ENCODE measurements around the gene PRR29.

PRR29 gene

GRCh38 chr17:63988127-63988478, 10.0 kb upstream of the PRR29 start:
- Histone ChIP-seq H3K4me1 (ENCODE audit: control insufficient read depth, insufficient read depth, low read length) (peaks cover 24% of the 10 kb centered on the region), H3K9ac (ENCODE audit: low read length) (no peak overlapping the region), H3K36me3 (ENCODE audit: control insufficient read depth, insufficient read depth, low read length) (no peaks in the 10 kb centered on the region), H3K27ac (ENCODE audit: low read depth, low read length) (no peak overlapping the region), H3K27me3 (ENCODE audit: control insufficient read depth, insufficient read depth, low read length) (peaks cover 18% of the 10 kb centered on the region), H3K9me3 (ENCODE audit: control insufficient read depth, insufficient read depth, low read depth, low read length) (peaks cover under 1% of the 10 kb centered on the region; the same call in 1 of the 2 replicates), H3K4me3 (ENCODE audit: low read depth, low read length) (no peak overlapping the region)

GRCh38 chr17:63988741-63989621, 9.2 kb upstream of the PRR29 start:
- peak overlapping the region; percentile 66 for H3K9ac ChIP-seq (ENCODE audit: low read length)

GRCh38 chr17:63989622-63990345, 8.4 kb upstream of the PRR29 start:
- H3K27me3 ChIP-seq (ENCODE audit: control insufficient read depth, insufficient read depth, low read length) = peaks cover 26% of the 10 kb centered on the region
- no peak overlapping the region for H3K9ac ChIP-seq (ENCODE audit: low read length)
- H3K4me3 ChIP-seq (ENCODE audit: low read depth, low read length) = no peak overlapping the region
- no peaks in the 10 kb centered on the region for H3K9me3 ChIP-seq (ENCODE audit: control insufficient read depth, insufficient read depth, low read depth, low read length)
- no peaks in the 10 kb centered on the region for H3K36me3 ChIP-seq (ENCODE audit: control insufficient read depth, insufficient read depth, low read length)
- peaks cover 24% of the 10 kb centered on the region for H3K4me1 ChIP-seq (ENCODE audit: control insufficient read depth, insufficient read depth, low read length)
- no peak overlapping the region for H3K27ac ChIP-seq (ENCODE audit: low read depth, low read length)

More at GRCh38 chr17:63988741-63989621, 9.2 kb upstream of the PRR29 start:
- Histone ChIP-seq H3K9me3 (ENCODE audit: control insufficient read depth, insufficient read depth, low read depth, low read length) (no peaks in the 10 kb centered on the region), H3K4me3 (ENCODE audit: low read depth, low read length) (peak overlapping the region; percentile 15; the same call in 1 of the 2 replicates), H3K36me3 (ENCODE audit: control insufficient read depth, insufficient read depth, low read length) (no peaks in the 10 kb centered on the region), H3K4me1 (ENCODE audit: control insufficient read depth, insufficient read depth, low read length) (peaks cover 24% of the 10 kb centered on the region), H3K27me3 (ENCODE audit: control insufficient read depth, insufficient read depth, low read length) (peaks cover 24% of the 10 kb centered on the region), H3K27ac (ENCODE audit: low read depth, low read length) (no peak overlapping the region)

GRCh38 chr17:63991611-63992010, 6.5 kb upstream of the PRR29 start:
- H3K27me3 ChIP-seq (ENCODE audit: control insufficient read depth, insufficient read depth, low read length) = peaks cover 39% of the 10 kb centered on the region
- H3K4me3 ChIP-seq (ENCODE audit: low read depth, low read length) = no peak overlapping the region
- H3K27ac ChIP-seq (ENCODE audit: low read depth, low read length) = no peak overlapping the region
- H3K4me1 ChIP-seq (ENCODE audit: control insufficient read depth, insufficient read depth, low read length) = peaks cover 24% of the 10 kb centered on the region
- no peaks in the 10 kb centered on the region for H3K9me3 ChIP-seq (ENCODE audit: control insufficient read depth, insufficient read depth, low read depth, low read length)
- no peak overlapping the region for H3K9ac ChIP-seq (ENCODE audit: low read length)
- H3K36me3 ChIP-seq (ENCODE audit: control insufficient read depth, insufficient read depth, low read length) = no peaks in the 10 kb centered on the region

- Histone ChIP-seq H3K36me3 (ENCODE audit: control insufficient read depth, insufficient read depth, low read length) (no peaks in the 10 kb centered on the region), H3K9me3 (ENCODE audit: control insufficient read depth, insufficient read depth, low read depth, low read length) (no peaks in the 10 kb centered on the region), H3K27ac (ENCODE audit: low read depth, low read length) (no peak overlapping the region), H3K4me1 (ENCODE audit: control insufficient read depth, insufficient read depth, low read length) (peaks cover 22% of the 10 kb centered on the region), H3K9ac (ENCODE audit: low read length) (no peak overlapping the region), H3K4me3 (ENCODE audit: low read depth, low read length) (no peak overlapping the region), H3K27me3 (ENCODE audit: control insufficient read depth, insufficient read depth, low read length) (peaks cover 53% of the 10 kb centered on the region)
Observed at GRCh38 chr17:63993368-63993985, 4.7 kb upstream of the PRR29 start.

GRCh38 chr17:63995626-63996025, 2.5 kb upstream of the PRR29 start:
- Histone ChIP-seq H3K36me3 (ENCODE audit: control insufficient read depth, insufficient read depth, low read length) (no peaks in the 10 kb centered on the region), H3K9ac (ENCODE audit: low read length) (no peak overlapping the region), H3K4me1 (ENCODE audit: control insufficient read depth, insufficient read depth, low read length) (peaks cover 7% of the 10 kb centered on the region), H3K4me3 (ENCODE audit: low read depth, low read length) (no peak overlapping the region), H3K9me3 (ENCODE audit: control insufficient read depth, insufficient read depth, low read depth, low read length) (no peaks in the 10 kb centered on the region), H3K27me3 (ENCODE audit: control insufficient read depth, insufficient read depth, low read length) (peaks cover 65% of the 10 kb centered on the region), H3K27ac (ENCODE audit: low read depth, low read length) (no peak overlapping the region)

GRCh38 chr17:63996430-63997182, 1.5 kb upstream of the PRR29 start:
- Histone ChIP-seq H3K27me3 (ENCODE audit: control insufficient read depth, insufficient read depth, low read length) (peaks cover 60% of the 10 kb centered on the region), H3K4me1 (ENCODE audit: control insufficient read depth, insufficient read depth, low read length) (peaks cover 7% of the 10 kb centered on the region), H3K9ac (ENCODE audit: low read length) (no peak overlapping the region), H3K9me3 (ENCODE audit: control insufficient read depth, insufficient read depth, low read depth, low read length) (no peaks in the 10 kb centered on the region), H3K4me3 (ENCODE audit: low read depth, low read length) (no peak overlapping the region), H3K36me3 (ENCODE audit: control insufficient read depth, insufficient read depth, low read length) (no peaks in the 10 kb centered on the region), H3K27ac (ENCODE audit: low read depth, low read length) (no peak overlapping the region)

- no peak overlapping the region for H3K9ac ChIP-seq (ENCODE audit: low read length)
- H3K9me3 ChIP-seq (ENCODE audit: control insufficient read depth, insufficient read depth, low read depth, low read length) = no peaks in the 10 kb centered on the region
- no peaks in the 10 kb centered on the region for H3K36me3 ChIP-seq (ENCODE audit: control insufficient read depth, insufficient read depth, low read length)
- peaks cover 51% of the 10 kb centered on the region for H3K27me3 ChIP-seq (ENCODE audit: control insufficient read depth, insufficient read depth, low read length)
- H3K4me3 ChIP-seq (ENCODE audit: low read depth, low read length) = peak overlapping the region; percentile 98
- H3K4me1 ChIP-seq (ENCODE audit: control insufficient read depth, insufficient read depth, low read length) = peaks cover 7% of the 10 kb centered on the region
- H3K27ac ChIP-seq (ENCODE audit: low read depth, low read length) = no peak overlapping the region
Observed at GRCh38 chr17:63997341-63998048, 656 bp upstream of the PRR29 start.

- Histone ChIP-seq H3K9me3 (ENCODE audit: control insufficient read depth, insufficient read depth, low read depth, low read length) (no peaks in the 10 kb centered on the region), H3K4me1 (ENCODE audit: control insufficient read depth, insufficient read depth, low read length) (peaks cover 7% of the 10 kb centered on the region), H3K36me3 (ENCODE audit: control insufficient read depth, insufficient read depth, low read length) (no peaks in the 10 kb centered on the region), H3K27me3 (ENCODE audit: control insufficient read depth, insufficient read depth, low read length) (peaks cover 41% of the 10 kb centered on the region), H3K9ac (ENCODE audit: low read length) (no peak overlapping the region), H3K4me3 (ENCODE audit: low read depth, low read length) (peak overlapping the region; percentile 98), H3K27ac (ENCODE audit: low read depth, low read length) (no peak overlapping the region)
Observed at GRCh38 chr17:63998721-63999679, 849 bp downstream of the PRR29 start.

All from HUES6 (cell line).